Left colon (tissue), 2 donors: ENCODE data around the gene PRTFDC1. TPM values are rescaled to one million over a fixed set of nuclear protein-coding genes. Genes with fewer than 3 reads are reported as not detected.

Source experiments
- ATAC-seq: fragments of 200-7000 bp; cut with Tn5 transposase; one replicate; pipeline ENCODE4 v1.9.1; 2020; ENCODE audit warnings: mild to moderate bottlenecking, moderate library complexity
- DNase-seq, 2 donors: peaks; one replicate each; pipeline ENCODE4 v3.0.0-alpha.2; 2020
- intact Hi-C, 2 donors: fragments of 100-400 bp; cut with DNase I in 1 of 2; cut with micrococcal nuclease in 1 of 2; formaldehyde crosslinking; loops; one replicate each; pipeline versions ENCODE4 v1.11.2 to v1.14.0; 2022; cut with DNase I, micrococcal nuclease
- total RNA-seq, 2 donors: library from RNA; stranded (reverse); fragmentation: NEBNext Ultra II Directional; extraction: Animal tissue kit (Norgen Biotek cat#: 25700); gene quantifications; one replicate each; pipeline ENCODE4 v1.2.1, GENCODE V29; 2021
- donor health status: DM: no; HTN: no; CAD: no.
- donor health status: DM: yes; HTN: yes; CAD: no.

The PRTFDC1 gene
- total RNA-seq, 2 donors from 2014 or later, result 6.2 to 6.6 TPM

- intact Hi-C loops, result no loop called here
- no peak for DNase-seq
- ATAC-seq, result no peak
Observed at GRCh38 chr10:24834869-24835268, 117.5 kb downstream of the PRTFDC1 start.

- no peak for DNase-seq
- ATAC-seq, result peak; percentile 40
- intact Hi-C loops, result no loop called here
Observed at GRCh38 chr10:24826009-24826408, 126.4 kb downstream of the PRTFDC1 start.

- no peak for DNase-seq
- intact Hi-C loops, result no loop called here
- no peak for ATAC-seq
Observed at GRCh38 chr10:24825551-24825950, 126.9 kb downstream of the PRTFDC1 start.

- ATAC-seq, result no peak
- no peak for DNase-seq
- intact Hi-C loops, result no loop called here
Observed at GRCh38 chr10:24824536-24824935, 127.9 kb downstream of the PRTFDC1 start.

GRCh38 chr10:24824124-24824523, 128.3 kb downstream of the PRTFDC1 start:
- DNase-seq (no peak), ATAC-seq (no peak)
- intact Hi-C loops, result no loop called here

- no peak for ATAC-seq
- no peak for DNase-seq
- intact Hi-C loops, result no loop called here
Observed at GRCh38 chr10:24822590-24822989, 129.8 kb downstream of the PRTFDC1 start.

GRCh38 chr10:24821986-24822385, 130.4 kb downstream of the PRTFDC1 start:
- DNase-seq, result no peak

GRCh38 chr10:24816868-24817396, 135.5 kb downstream of the PRTFDC1 start:
- ATAC-seq (no peak), DNase-seq (no peak)
- intact Hi-C loops, result no loop called here

More at GRCh38 chr10:24821986-24822385, 130.4 kb downstream of the PRTFDC1 start:
- intact Hi-C loops, result no loop called here
- no peak for ATAC-seq

GRCh38 chr10:24814568-24815313, 137.7 kb downstream of the PRTFDC1 start:
- intact Hi-C loops, result no loop called here
- no peak for DNase-seq
- ATAC-seq, result no peak

- intact Hi-C loops, result no loop called here
- ATAC-seq (no peak), DNase-seq (no peak)
Observed at GRCh38 chr10:24813856-24814255, 138.6 kb downstream of the PRTFDC1 start.

GRCh38 chr10:24806262-24806661, 146.1 kb downstream of the PRTFDC1 start:
- intact Hi-C loops, result no loop called here
- ATAC-seq (no peak), DNase-seq (no peak)

GRCh38 chr10:24804956-24805355, 147.4 kb downstream of the PRTFDC1 start:
- ATAC-seq (no peak), DNase-seq (no peak)
- intact Hi-C loops, result no loop called here

GRCh38 chr10:24804392-24804791, 148.0 kb downstream of the PRTFDC1 start:
- intact Hi-C loops, result no loop called here
- no peak for ATAC-seq
- no peak for DNase-seq

GRCh38 chr10:24802378-24802777, 150.0 kb downstream of the PRTFDC1 start:
- DNase-seq (no peak), ATAC-seq (no peak)
- intact Hi-C loops, result no loop called here

GRCh38 chr10:24800861-24801260, 151.5 kb downstream of the PRTFDC1 start:
- DNase-seq (no peak), ATAC-seq (no peak)
- intact Hi-C loops, result no loop called here

Other genes starting within 250 kb of the PRTFDC1 start
- 100 to 1,000 TPM; 101 to 102 TPM for gene ARHGAP21, start 228.7 kb downstream of the PRTFDC1 start, total RNA-seq
- 1 to 10 TPM in 1 of 2 donors, under 1 TPM in 1; 0.39 to 1.3 TPM for gene ENKUR, start 63.6 kb upstream of the PRTFDC1 start, total RNA-seq
- gene THNSL1, start 64.0 kb upstream of the PRTFDC1 start, total RNA-seq, result 1 to 10 TPM; 2.5 to 3.0 TPM
- gene GPR158, start 222.4 kb upstream of the PRTFDC1 start, total RNA-seq, result under 1 TPM; 0.15 to 0.42 TPM